Activated T-helper 2 cell treated with anti-CD3 and anti-CD28 coated beads, Interferon-gamma antibody, Interleukin-2, Interleukin-4, amounts not matched to agents 10 μg/mL and 5 μg/mL and 100 μg/mL, durations not matched to agents 14 hours and 24 hours and 36 hours (primary cell): Measurements from ENCODE around the gene TRIM45. TPM values are rescaled to one million over a fixed set of nuclear protein-coding genes. Genes with fewer than 3 reads are reported as not detected.
"Not testable (repeated sequence)": the region's sequence is repeated elsewhere in the genome, so short reads cannot be mapped to it uniquely, and the experiment has no call there.

Experiments
- DNase-seq: peaks from one replicate; pipeline ENCODE4 v3.0.0; 2021; ENCODE audit warnings: low spot score
- H3K27ac Mint-ChIP-seq: one replicate; pipeline ENCODE4 v1.8.0; 2021; ENCODE audit warnings: mixed read lengths
- H3K27me3 Mint-ChIP-seq: one replicate; pipeline ENCODE4 v1.8.0; 2021; ENCODE audit warnings: low read depth, mixed read lengths
- H3K36me3 Mint-ChIP-seq: one replicate; pipeline ENCODE4 v1.8.0; 2021; ENCODE audit warnings: low read depth, mixed read lengths
- H3K4me1 Mint-ChIP-seq: one replicate; pipeline ENCODE4 v1.8.0; 2021; ENCODE audit warnings: low read depth, mixed read lengths
- H3K4me3 Mint-ChIP-seq: one replicate; pipeline ENCODE4 v1.8.0; 2021; ENCODE audit warnings: low read depth, mild to moderate bottlenecking, moderate library complexity, mixed read lengths
- H3K9me3 Mint-ChIP-seq: one replicate; pipeline ENCODE4 v1.8.0; 2021; ENCODE audit warnings: mixed read lengths
- intact Hi-C: fragments of 100-400 bp; cut with micrococcal nuclease; formaldehyde crosslinking; loops from one replicate; pipeline ENCODE4 v1.15.1; 2023
- total RNA-seq: library from RNA; stranded (reverse); gene quantifications from 2 replicates; pipeline ENCODE4 v1.2.3, GENCODE V29; 2022

TRIM45 gene, protein sequence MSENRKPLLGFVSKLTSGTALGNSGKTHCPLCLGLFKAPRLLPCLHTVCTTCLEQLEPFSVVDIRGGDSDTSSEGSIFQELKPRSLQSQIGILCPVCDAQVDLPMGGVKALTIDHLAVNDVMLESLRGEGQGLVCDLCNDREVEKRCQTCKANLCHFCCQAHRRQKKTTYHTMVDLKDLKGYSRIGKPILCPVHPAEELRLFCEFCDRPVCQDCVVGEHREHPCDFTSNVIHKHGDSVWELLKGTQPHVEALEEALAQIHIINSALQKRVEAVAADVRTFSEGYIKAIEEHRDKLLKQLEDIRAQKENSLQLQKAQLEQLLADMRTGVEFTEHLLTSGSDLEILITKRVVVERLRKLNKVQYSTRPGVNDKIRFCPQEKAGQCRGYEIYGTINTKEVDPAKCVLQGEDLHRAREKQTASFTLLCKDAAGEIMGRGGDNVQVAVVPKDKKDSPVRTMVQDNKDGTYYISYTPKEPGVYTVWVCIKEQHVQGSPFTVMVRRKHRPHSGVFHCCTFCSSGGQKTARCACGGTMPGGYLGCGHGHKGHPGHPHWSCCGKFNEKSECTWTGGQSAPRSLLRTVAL
- 1.5 and 1.8 TPM in 2 replicates for total RNA-seq

DNA sequence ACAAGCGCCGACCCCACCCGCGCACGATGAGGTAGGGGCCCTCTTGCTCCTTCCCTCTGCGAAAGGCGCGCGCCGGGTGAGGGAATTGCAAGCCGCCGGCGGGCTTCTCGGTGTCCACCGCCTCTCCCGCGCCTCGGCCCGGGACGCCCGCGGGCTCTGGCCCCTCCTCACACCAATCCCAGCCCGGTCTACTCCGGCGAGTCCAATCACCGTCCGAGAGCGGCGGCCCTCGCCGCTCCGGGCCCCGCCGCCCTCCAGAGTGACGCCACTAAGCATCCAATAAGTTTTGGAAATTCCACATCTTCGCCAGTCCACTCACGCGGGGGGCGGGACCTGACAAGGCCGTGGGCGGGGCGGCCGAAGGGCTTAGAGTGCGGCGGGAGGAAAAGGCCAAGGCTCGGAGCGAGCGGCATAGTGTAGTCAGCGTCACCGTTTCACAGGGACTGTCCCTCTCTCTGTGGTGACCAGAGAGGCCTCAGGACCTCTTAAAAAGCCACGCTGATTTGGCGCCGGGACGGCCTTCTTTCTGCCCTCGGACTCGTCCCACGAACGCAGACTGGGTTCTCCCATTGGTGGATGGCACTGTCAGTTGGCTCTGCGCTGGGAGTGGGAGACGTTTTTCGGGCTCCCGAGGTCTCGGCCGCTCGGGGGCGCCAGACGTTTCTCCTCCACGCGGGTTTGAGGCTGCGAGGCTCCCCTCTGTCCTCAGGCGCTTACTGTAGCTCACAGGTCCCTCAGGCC, at the start of gene TRIM45:
Gene TRIM45, minus strand, starts transcription at position 161 of the 741 bp plus-strand sequence. CDS start 548 bp downstream, outside the sequence.
- peak; percentile 75 for DNase-seq
- intact Hi-C loops = loop anchor here (1.0 to 10.0 kb wide), 3 partner anchors 27 to 243 kb away; partner anchors contain the start of genes MAN1A2 and TTF2
- H3K4me1 Mint-ChIP-seq = peaks cover 5% of the 10 kb centered on the region
- no peaks in the 10 kb centered on the region for H3K36me3 Mint-ChIP-seq
- H3K27ac Mint-ChIP-seq = peak within 1 kb of the TSS; percentile 21
- H3K27me3 Mint-ChIP-seq = peaks cover 15% of the 10 kb centered on the region
- peak within 1 kb of the TSS; percentile 81 for H3K4me3 Mint-ChIP-seq
- H3K9me3 Mint-ChIP-seq = no peaks in the 10 kb centered on the region

DNA sequence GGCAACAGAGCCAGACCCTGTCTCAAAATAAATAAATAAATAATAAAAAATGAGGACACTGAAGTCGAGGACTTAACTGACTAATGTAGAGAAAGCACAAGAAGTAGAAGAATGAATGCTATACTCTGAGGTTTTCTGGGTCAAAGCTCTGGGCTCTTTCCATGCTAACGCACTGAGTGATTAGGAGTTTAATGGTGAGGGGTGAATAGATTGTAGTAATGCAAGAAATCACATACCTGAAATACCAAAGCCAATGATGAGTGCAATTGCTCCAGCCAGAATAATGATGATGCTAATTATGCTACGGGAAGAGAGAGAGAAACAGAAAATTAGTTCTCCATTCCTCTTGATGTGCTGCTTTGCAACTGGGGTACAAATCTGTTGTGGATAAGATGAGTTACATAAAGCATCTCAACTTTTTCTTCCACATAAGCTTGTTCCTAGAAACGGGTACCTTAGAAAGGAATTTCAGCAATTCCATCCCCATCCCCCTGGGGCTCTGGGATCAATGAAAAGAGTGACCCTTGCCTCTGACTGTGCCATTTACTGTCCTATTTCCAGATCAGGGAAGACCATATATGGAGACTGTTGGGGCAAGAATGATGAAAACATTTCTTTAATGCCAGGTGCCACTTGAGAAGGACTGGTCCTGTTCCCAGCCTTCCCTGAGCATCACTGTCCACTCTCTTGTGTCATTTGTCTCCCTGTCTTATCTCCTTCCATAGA, 48.5 kb upstream of the TRIM45 start:
- intact Hi-C loops = no loop called here
- H3K27ac Mint-ChIP-seq = no peak overlapping the region
- no peaks in the 10 kb centered on the region for H3K9me3 Mint-ChIP-seq
- H3K4me1 Mint-ChIP-seq = no peaks in the 10 kb centered on the region
- DNase-seq = no peak
- no peaks in the 10 kb centered on the region for H3K36me3 Mint-ChIP-seq
- no peaks in the 10 kb centered on the region for H3K27me3 Mint-ChIP-seq
- no peak overlapping the region for H3K4me3 Mint-ChIP-seq

DNA sequence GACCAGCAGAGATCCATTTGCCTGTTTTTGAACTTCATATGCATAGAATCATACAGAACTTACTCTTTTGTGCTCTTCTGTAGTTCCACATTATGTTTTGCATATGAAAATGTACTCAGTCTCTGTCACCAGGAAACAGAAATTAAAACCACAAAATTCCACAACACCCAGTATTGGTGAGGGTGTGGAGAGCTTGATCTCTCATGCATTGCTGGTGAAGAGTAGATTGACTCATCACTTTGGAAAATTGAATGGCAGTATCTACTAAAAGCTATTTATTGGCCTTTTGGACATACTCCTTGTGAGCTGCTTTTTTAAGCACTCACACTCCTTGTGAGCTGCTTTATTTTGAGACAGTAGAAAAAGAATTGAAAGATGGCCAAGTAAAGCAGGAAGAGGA, 45.9 kb upstream of the TRIM45 start:
- Mint-ChIP-seq H3K4me3 (no peak overlapping the region), H3K27ac (no peak overlapping the region), H3K27me3 (peaks cover 2% of the 10 kb centered on the region), H3K9me3 (no peaks in the 10 kb centered on the region), H3K4me1 (no peaks in the 10 kb centered on the region), H3K36me3 (no peaks in the 10 kb centered on the region)
- no peak for DNase-seq
- intact Hi-C loops = no loop called here

DNA sequence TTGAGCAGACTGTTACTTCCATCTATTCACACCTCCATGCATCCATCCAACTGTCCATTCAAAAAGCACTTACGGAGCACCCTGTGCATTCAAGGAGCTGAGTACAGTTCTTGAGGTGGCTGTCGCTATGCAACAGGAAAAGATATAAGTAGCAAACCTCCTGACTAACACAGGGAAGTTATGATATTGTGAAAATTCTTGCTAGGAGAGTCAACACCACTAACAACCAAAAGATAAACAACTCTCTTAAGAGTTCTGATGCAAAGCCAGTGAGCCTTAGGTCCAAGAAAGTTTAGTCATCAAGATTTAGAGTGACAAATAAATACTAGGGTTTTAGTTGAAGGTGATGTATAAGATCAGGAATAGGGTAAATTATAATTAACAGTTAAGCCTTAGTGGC, 44.5 kb upstream of the TRIM45 start:
- Mint-ChIP-seq H3K4me1 (no peaks in the 10 kb centered on the region), H3K27ac (no peak overlapping the region), H3K9me3 (no peaks in the 10 kb centered on the region), H3K27me3 (peaks cover 6% of the 10 kb centered on the region), H3K36me3 (no peaks in the 10 kb centered on the region), H3K4me3 (no peak overlapping the region)
- DNase-seq = no peak
- intact Hi-C loops = no loop called here

DNA sequence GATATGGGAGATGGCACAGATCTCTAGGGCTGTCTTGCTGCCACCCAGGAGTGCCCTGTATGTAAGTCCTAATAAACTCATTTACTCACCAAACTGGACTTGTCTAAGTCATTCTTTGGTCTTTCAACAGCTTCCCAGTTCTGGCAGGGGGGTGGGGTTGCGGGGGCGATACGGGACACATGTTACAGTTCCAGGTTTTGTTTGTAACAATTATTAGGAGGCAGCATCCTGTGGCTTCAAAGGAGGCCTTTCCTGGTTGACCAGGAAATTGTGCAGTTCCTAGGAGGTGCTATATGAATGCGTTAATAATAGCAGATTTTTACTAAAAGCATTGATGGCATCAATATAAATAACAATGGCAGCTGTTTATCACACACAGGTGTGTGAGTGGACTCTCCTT, 42.7 kb upstream of the TRIM45 start:
- Mint-ChIP-seq H3K4me1 (no peaks in the 10 kb centered on the region), H3K27me3 (peaks cover 13% of the 10 kb centered on the region), H3K9me3 (no peaks in the 10 kb centered on the region), H3K4me3 (no peak overlapping the region), H3K27ac (no peak overlapping the region), H3K36me3 (no peaks in the 10 kb centered on the region)
- DNase-seq = no peak
- intact Hi-C loops = no loop called here

DNA sequence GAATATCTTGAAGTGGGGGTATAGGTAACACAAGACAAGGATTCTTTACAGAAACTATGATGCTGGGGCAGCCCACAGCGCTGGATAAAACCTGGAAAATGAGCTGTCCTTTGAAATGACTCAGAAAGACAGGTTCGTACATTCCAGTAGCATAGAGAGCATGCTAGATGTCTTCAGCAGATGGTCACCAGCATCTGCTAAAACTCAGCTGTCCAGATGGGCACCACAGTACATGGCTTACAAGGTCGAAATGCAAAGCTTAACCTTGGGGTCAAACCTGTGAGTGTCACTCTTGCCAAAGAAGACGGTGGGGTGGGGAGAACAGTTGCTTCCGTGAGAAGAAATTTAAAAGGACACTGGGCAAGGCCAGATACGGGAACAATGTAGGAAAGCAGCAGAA, 41.3 kb upstream of the TRIM45 start:
- Mint-ChIP-seq H3K9me3 (no peaks in the 10 kb centered on the region), H3K4me1 (no peaks in the 10 kb centered on the region), H3K27me3 (peaks cover 13% of the 10 kb centered on the region), H3K4me3 (no peak overlapping the region), H3K36me3 (no peaks in the 10 kb centered on the region), H3K27ac (no peak overlapping the region)
- no peak for DNase-seq
- intact Hi-C loops = no loop called here

DNA sequence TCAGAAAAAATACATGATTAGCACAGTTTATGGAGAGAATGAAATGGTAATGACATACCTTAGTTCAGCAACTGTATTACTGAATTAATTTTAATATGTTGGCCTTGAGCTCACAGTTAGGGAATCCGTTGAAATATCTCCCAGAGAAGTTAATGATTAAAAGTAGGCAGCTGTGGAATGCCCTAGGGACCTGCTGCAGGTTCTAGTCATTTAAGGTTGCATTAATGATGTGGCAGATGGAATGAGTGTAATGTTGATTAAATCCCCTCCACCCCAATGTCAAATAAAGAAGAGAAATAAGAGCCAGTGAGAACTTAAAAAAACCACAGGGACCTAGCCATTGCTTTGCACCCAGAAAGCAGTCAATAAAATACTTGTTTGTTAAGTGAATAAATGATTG, 40.3 kb upstream of the TRIM45 start:
- peaks cover 13% of the 10 kb centered on the region for H3K27me3 Mint-ChIP-seq
- no peaks in the 10 kb centered on the region for H3K9me3 Mint-ChIP-seq
- no peak for DNase-seq
- H3K36me3 Mint-ChIP-seq = no peaks in the 10 kb centered on the region
- H3K4me1 Mint-ChIP-seq = no peaks in the 10 kb centered on the region
- no peak overlapping the region for H3K27ac Mint-ChIP-seq
- intact Hi-C loops = no loop called here
- H3K4me3 Mint-ChIP-seq = no peak overlapping the region

DNA sequence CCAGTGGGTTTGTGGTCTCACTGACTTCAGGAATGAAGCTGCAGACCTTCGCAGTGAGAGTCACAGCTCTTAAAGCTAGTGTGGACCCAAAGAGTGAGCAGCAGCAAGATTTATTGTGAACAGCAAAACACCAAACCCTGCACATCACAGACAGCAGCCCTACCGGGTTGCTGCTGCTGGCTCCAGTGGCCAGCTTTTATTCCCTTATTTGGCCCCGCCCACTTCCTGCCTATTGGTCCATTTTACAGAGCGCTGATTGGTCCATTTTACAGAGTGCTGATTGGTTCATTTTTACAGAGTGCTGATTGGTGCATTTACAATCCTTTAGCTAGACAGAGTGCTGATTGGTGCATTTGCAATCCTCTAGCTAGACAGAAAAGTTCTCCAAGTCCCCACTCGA, 29.8 kb upstream of the TRIM45 start:
- H3K27ac Mint-ChIP-seq, DNase-seq, H3K4me3 Mint-ChIP-seq, intact Hi-C loops, H3K9me3 Mint-ChIP-seq, H3K4me1 Mint-ChIP-seq, H3K36me3 Mint-ChIP-seq: not testable (repeated sequence)
- peaks cover 13% of the 10 kb centered on the region for H3K27me3 Mint-ChIP-seq

DNA sequence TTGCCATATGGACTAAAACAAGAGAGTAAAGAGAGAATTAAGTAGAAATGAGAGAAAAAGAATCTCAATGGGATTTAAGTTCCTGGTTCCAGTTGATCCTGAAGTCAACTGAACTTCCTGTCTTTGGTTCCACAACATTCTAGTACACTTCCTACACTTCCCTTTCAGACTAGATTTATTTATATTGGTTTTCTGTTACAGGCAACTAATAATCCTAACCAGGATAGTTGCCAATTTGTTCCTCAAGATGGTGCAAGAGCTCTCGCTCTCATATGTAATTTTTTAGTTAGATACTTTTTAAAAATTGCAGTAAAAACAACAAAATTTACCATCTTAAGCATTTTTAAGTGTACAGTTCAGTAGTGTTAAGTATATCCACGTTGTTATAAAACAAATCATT, 28.8 kb upstream of the TRIM45 start:
- Mint-ChIP-seq H3K27me3 (peaks cover 16% of the 10 kb centered on the region), H3K36me3 (no peaks in the 10 kb centered on the region), H3K9me3 (peaks cover 6% of the 10 kb centered on the region), H3K4me1 (no peaks in the 10 kb centered on the region), H3K27ac (no peak overlapping the region), H3K4me3 (no peak overlapping the region)
- intact Hi-C loops = no loop called here
- no peak for DNase-seq

DNA sequence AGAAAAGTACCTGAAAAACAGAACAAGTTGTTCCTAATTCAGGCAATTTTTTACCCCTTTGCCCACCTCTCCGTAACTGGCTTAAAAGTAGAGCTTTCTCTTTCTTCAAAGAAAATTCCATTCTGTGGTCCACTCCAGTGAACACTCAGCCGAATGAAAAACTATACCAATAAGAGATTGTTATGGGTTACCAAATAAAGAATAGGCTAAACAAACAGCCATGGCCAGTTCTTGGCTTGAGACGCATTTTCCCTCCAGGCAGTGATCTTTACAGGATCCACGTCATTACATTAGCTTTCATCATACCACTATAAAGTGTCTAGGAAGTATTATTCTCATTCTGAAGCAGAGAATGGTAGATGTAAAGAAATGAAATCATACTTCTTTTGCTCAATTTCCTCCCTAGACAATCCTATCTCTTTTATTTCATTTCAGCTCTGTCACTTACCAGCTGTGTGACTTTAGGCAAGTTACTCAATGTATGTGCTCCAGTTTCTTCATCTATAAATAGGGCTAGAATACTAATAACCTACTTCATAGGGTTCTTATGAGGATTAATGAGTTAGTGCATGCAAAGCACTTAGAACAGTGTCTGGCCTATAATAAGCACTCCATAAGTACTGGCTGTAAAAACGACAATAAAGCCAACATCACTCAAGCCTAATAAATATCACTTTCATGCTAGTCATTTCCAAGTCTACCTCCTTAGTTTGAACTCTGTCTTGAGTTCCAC, 26.5 kb upstream of the TRIM45 start:
- H3K27ac Mint-ChIP-seq = no peak overlapping the region
- peaks cover 6% of the 10 kb centered on the region for H3K9me3 Mint-ChIP-seq
- H3K36me3 Mint-ChIP-seq = no peaks in the 10 kb centered on the region
- intact Hi-C loops = no loop called here
- no peaks in the 10 kb centered on the region for H3K4me1 Mint-ChIP-seq
- no peak overlapping the region for H3K4me3 Mint-ChIP-seq
- no peak for DNase-seq
- peaks cover 16% of the 10 kb centered on the region for H3K27me3 Mint-ChIP-seq

DNA sequence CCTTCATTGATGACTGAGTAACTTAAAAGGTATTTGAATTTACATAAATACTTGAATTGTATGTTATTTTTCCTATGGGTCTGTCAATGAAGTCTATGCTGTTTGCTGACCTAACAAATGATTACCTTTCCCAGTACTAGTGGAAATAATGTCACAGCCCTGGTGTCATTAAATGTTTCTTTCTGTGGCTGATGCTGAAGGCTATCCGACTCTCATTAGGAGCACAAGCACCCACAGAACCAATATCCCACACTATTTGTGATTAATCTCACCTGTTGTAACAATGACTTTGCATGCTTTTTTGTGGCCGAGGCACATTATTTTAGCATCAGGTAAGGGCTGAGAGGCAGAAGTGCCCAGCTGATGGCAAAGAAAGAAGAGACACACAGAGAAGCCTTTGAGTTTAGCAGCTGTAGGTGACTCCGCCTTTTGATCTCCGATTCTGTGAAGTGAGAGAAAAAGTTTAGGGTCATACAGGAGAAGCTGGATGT, 25.8 kb upstream of the TRIM45 start:
- Mint-ChIP-seq H3K27ac (no peak overlapping the region), H3K4me3 (no peak overlapping the region), H3K9me3 (peaks cover 6% of the 10 kb centered on the region), H3K36me3 (no peaks in the 10 kb centered on the region), H3K27me3 (peaks cover 16% of the 10 kb centered on the region), H3K4me1 (no peaks in the 10 kb centered on the region)
- DNase-seq = no peak
- intact Hi-C loops = no loop called here
